Measurements from ENCODE around the gene WDR90. TPM values are rescaled to one million over a fixed set of nuclear protein-coding genes. Genes with fewer than 3 reads are reported as not detected.

The WDR90 gene
- total and polyA plus RNA-seq, 2 experiments from 2014 or later: 25.9 to 42.2 TPM

DNA sequence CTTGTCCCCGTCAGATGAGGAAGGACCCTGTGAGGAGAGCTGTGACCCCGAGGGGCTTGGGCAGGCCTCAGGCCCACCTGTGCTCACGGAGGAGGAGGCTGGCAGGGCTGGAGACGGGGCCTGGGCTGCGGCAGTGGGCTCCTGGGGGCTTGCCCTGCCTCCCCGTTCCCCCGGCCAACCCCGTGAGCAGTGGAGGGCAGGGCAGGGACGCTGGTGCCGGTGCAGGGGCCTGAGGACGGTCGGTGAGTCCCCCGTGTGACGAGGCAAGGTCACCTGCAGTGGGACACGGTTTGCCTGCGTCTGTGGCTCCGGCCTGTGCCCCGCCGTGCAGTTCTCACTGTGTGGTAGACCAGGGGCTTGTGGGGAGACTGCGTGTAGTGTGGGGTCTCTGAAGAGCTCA is 10.5 kb downstream of the WDR90 start:
- no peak overlapping the region for H2AFZ ChIP-seq
- H3K4me1 Mint-ChIP-seq: no peaks in the 10 kb centered on the region
- H3K4me1 ChIP-seq (ENCODE audit: insufficient read depth): no peaks in the 10 kb centered on the region
- H3K27ac Mint-ChIP-seq: no peak overlapping the region
- no peaks in the 10 kb centered on the region for H3K79me2 ChIP-seq (replicated peaks; ENCODE audit: insufficient read depth)
- peaks cover 4% of the 10 kb centered on the region for H3K27me3 Mint-ChIP-seq (ENCODE audit: insufficient read depth, low read depth, poor library complexity)
- H3K9me3 Mint-ChIP-seq: no peaks in the 10 kb centered on the region
- no peak overlapping the region for H3K4me3 Mint-ChIP-seq
- no peaks in the 10 kb centered on the region for H3F3A ChIP-seq (replicated peaks; ENCODE audit: low read depth)
- no peak overlapping the region for H3K4me3 ChIP-seq
- DNase-seq (ENCODE audit: low spot score) (no peak), ATAC-seq (no peak)
- H3K27me3 ChIP-seq (ENCODE audit: insufficient read depth): no peaks in the 10 kb centered on the region
- TF ChIP-seq POLR2AphosphoS5 (IDR thresholded peaks at IDR 0.05; ENCODE audit: low read depth): no peak
- TF ChIP-seq, protein P1, sequence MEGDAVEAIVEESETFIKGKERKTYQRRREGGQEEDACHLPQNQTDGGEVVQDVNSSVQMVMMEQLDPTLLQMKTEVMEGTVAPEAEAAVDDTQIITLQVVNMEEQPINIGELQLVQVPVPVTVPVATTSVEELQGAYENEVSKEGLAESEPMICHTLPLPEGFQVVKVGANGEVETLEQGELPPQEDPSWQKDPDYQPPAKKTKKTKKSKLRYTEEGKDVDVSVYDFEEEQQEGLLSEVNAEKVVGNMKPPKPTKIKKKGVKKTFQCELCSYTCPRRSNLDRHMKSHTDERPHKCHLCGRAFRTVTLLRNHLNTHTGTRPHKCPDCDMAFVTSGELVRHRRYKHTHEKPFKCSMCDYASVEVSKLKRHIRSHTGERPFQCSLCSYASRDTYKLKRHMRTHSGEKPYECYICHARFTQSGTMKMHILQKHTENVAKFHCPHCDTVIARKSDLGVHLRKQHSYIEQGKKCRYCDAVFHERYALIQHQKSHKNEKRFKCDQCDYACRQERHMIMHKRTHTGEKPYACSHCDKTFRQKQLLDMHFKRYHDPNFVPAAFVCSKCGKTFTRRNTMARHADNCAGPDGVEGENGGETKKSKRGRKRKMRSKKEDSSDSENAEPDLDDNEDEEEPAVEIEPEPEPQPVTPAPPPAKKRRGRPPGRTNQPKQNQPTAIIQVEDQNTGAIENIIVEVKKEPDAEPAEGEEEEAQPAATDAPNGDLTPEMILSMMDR (conservative IDR thresholded peaks at IDR 0.05; ENCODE audit: low read depth in 2 of 2): no peak
- no peak for TF ChIP-seq NANOG (IDR thresholded peaks at IDR 0.05; ENCODE audit: borderline replicate concordance)
- TF ChIP-seq, protein P2, sequence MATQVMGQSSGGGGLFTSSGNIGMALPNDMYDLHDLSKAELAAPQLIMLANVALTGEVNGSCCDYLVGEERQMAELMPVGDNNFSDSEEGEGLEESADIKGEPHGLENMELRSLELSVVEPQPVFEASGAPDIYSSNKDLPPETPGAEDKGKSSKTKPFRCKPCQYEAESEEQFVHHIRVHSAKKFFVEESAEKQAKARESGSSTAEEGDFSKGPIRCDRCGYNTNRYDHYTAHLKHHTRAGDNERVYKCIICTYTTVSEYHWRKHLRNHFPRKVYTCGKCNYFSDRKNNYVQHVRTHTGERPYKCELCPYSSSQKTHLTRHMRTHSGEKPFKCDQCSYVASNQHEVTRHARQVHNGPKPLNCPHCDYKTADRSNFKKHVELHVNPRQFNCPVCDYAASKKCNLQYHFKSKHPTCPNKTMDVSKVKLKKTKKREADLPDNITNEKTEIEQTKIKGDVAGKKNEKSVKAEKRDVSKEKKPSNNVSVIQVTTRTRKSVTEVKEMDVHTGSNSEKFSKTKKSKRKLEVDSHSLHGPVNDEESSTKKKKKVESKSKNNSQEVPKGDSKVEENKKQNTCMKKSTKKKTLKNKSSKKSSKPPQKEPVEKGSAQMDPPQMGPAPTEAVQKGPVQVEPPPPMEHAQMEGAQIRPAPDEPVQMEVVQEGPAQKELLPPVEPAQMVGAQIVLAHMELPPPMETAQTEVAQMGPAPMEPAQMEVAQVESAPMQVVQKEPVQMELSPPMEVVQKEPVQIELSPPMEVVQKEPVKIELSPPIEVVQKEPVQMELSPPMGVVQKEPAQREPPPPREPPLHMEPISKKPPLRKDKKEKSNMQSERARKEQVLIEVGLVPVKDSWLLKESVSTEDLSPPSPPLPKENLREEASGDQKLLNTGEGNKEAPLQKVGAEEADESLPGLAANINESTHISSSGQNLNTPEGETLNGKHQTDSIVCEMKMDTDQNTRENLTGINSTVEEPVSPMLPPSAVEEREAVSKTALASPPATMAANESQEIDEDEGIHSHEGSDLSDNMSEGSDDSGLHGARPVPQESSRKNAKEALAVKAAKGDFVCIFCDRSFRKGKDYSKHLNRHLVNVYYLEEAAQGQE (IDR thresholded peaks at IDR 0.05; ENCODE audit: unreplicated experiment): no peak
- no peak for TF ChIP-seq ZNF331 (CRISPR knock-in tag; IDR thresholded peaks at IDR 0.05; ENCODE audit: low read depth)
- TF ChIP-seq JUNB (IDR thresholded peaks at IDR 0.05; ENCODE audit: unreplicated experiment): no peak
- TF ChIP-seq, protein P3, sequence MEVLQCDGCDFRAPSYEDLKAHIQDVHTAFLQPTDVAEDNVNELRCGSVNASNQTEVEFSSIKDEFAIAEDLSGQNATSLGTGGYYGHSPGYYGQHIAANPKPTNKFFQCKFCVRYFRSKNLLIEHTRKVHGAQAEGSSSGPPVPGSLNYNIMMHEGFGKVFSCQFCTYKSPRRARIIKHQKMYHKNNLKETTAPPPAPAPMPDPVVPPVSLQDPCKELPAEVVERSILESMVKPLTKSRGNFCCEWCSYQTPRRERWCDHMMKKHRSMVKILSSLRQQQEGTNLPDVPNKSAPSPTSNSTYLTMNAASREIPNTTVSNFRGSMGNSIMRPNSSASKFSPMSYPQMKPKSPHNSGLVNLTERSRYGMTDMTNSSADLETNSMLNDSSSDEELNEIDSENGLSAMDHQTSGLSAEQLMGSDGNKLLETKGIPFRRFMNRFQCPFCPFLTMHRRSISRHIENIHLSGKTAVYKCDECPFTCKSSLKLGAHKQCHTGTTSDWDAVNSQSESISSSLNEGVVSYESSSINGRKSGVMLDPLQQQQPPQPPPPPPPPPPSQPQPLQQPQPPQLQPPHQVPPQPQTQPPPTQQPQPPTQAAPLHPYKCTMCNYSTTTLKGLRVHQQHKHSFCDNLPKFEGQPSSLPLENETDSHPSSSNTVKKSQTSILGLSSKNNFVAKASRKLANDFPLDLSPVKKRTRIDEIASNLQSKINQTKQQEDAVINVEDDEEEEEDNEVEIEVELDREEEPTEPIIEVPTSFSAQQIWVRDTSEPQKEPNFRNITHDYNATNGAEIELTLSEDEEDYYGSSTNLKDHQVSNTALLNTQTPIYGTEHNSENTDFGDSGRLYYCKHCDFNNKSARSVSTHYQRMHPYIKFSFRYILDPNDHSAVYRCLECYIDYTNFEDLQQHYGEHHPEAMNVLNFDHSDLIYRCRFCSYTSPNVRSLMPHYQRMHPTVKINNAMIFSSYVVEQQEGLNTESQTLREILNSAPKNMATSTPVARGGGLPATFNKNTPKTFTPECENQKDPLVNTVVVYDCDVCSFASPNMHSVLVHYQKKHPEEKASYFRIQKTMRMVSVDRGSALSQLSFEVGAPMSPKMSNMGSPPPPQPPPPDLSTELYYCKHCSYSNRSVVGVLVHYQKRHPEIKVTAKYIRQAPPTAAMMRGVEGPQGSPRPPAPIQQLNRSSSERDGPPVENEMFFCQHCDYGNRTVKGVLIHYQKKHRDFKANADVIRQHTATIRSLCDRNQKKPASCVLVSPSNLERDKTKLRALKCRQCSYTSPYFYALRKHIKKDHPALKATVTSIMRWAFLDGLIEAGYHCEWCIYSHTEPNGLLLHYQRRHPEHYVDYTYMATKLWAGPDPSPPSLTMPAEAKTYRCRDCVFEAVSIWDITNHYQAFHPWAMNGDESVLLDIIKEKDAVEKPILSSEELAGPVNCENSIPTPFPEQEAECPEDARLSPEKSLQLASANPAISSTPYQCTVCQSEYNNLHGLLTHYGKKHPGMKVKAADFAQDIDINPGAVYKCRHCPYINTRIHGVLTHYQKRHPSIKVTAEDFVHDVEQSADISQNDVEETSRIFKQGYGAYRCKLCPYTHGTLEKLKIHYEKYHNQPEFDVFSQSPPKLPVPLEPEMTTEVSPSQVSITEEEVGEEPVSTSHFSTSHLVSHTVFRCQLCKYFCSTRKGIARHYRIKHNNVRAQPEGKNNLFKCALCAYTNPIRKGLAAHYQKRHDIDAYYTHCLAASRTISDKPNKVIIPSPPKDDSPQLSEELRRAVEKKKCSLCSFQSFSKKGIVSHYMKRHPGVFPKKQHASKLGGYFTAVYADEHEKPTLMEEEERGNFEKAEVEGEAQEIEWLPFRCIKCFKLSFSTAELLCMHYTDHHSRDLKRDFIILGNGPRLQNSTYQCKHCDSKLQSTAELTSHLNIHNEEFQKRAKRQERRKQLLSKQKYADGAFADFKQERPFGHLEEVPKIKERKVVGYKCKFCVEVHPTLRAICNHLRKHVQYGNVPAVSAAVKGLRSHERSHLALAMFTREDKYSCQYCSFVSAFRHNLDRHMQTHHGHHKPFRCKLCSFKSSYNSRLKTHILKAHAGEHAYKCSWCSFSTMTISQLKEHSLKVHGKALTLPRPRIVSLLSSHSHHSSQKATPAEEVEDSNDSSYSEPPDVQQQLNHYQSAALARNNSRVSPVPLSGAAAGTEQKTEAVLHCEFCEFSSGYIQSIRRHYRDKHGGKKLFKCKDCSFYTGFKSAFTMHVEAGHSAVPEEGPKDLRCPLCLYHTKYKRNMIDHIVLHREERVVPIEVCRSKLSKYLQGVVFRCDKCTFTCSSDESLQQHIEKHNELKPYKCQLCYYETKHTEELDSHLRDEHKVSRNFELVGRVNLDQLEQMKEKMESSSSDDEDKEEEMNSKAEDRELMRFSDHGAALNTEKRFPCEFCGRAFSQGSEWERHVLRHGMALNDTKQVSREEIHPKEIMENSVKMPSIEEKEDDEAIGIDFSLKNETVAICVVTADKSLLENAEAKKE (CRISPR knock-in tag; IDR thresholded peaks at IDR 0.05): no peak
- no peak for TF ChIP-seq CREB1 (CRISPR knock-in tag; IDR thresholded peaks at IDR 0.05; ENCODE audit: low read depth)
- no peak for TF ChIP-seq EZH2phosphoT487 (IDR thresholded peaks at IDR 0.05; ENCODE audit: unreplicated experiment)
- no peaks in the 10 kb centered on the region for H3K36me3 ChIP-seq (ENCODE audit: insufficient read depth)
- H4K20me1 ChIP-seq (replicated peaks; ENCODE audit: insufficient read depth): no peaks in the 10 kb centered on the region
- peaks cover 8% of the 10 kb centered on the region; the same call in 1 of the 3 replicates for H3K36me3 Mint-ChIP-seq (ENCODE audit: low read depth)
- no peak overlapping the region for H3K4me2 ChIP-seq
- H3K9me2 ChIP-seq (ENCODE audit: insufficient read depth): no peaks in the 10 kb centered on the region
- no peak overlapping the region for H3K27ac ChIP-seq (ENCODE audit: low read depth)
